ENCODE data around the gene KLHL7.

Gene KLHL7

DNA sequence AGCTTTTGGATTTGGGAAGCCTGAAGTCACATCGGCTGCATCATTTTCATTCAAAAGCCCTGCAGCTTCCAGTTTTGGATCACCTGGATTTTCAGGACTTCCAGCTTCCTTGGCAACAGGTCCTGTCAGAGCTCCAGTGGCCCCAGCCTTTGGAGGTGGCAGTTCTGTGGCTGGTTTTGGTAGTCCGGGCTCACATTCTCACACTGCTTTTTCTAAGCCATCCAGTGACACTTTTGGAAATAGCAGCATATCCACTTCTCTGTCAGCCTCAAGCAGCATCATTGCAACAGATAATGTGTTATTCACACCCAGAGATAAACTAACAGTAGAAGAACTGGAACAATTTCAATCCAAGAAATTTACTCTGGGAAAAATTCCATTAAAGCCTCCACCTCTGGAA lies 94.7 kb downstream of the KLHL7 start:
- Histone ChIP-seq H4K5ac (ENCODE audit: low read length) (no peak overlapping the region), H3K36me3 (ENCODE audit: control insufficient read depth, insufficient read depth, low read length) (peaks cover 8% of the 10 kb centered on the region), H3K56ac (ENCODE audit: low read length) (no peak overlapping the region)

DNA sequence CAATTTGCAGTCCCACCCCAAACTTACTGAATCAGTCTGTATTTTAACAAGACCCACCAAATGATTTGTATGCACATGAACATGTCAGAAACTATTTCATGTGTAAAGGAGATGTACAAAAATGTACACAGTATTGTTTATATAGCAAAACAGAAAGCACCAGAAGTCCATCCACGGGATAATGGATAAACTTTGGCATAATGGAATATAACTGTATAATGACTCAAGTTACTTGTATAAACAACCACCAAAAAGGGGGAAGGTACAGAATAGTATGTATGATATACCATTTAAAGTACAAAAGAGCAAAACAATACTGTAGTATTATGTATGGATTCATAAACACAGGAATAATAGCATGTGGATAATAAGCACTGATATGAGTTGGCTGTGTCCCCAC lies 98.7 kb downstream of the KLHL7 start:
- H3K9ac ChIP-seq (ENCODE audit: low read length), result no peak overlapping the region

More for the DNA sequence above, 94.7 kb downstream of the KLHL7 start:
- WGBS (ENCODE audit: extremely low coverage, insufficient coverage, low lambda C conversion rate), result no CpG with 5 or more reads among the region's 2 CpGs
- Histone ChIP-seq H3K27ac (ENCODE audit: low read depth, low read length) (no peak overlapping the region), H3K9ac (ENCODE audit: low read length) (no peak overlapping the region), H2BK120ac (ENCODE audit: low read depth, low read length) (no peak overlapping the region), H3K4me3 (ENCODE audit: low read length) (no peak overlapping the region), H2AK5ac (ENCODE audit: low read length) (no peak overlapping the region), H3K4me2 (ENCODE audit: low read length) (no peak overlapping the region), H3K79me1 (ENCODE audit: low read length) (no peaks in the 10 kb centered on the region), H2BK15ac (replicated peaks; ENCODE audit: low read depth) (no peak overlapping the region), H3K18ac (ENCODE audit: low read length) (no peak overlapping the region), H3K4me1 (ENCODE audit: control insufficient read depth, low read depth, low read length) (no peaks in the 10 kb centered on the region), H3K23ac (ENCODE audit: low read length) (no peak overlapping the region), H3K27me3 (ENCODE audit: insufficient read depth, low read length, poor library complexity) (no peaks in the 10 kb centered on the region), H3K4ac (ENCODE audit: low read depth, low read length) (no peak overlapping the region), H2BK5ac (ENCODE audit: low read length) (no peak overlapping the region), H4K8ac (ENCODE audit: low read depth, low read length) (no peak overlapping the region), H3K79me2 (ENCODE audit: control insufficient read depth, insufficient read depth, low read length) (no peaks in the 10 kb centered on the region)
- no peak for DNase-seq

DNA sequence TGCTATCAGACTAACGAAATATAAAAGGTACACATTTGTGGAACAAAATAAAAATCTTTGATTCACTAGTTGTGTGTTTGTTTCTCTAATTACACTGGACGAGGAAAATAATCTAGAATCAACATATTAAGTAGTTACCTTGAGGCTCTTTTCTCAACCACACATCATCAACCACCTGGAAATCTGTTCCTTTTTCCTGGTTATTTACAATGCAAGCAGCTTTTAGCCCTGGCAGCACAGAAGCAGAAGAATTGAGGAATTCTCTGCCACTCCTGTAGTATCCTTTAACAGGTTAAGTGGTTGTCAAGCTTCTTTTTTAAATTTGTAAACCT lies 100.0 kb downstream of the KLHL7 start:
- Histone ChIP-seq H2AK5ac (ENCODE audit: low read length) (no peak overlapping the region), H3K79me2 (ENCODE audit: control insufficient read depth, insufficient read depth, low read length) (no peaks in the 10 kb centered on the region), H3K4ac (ENCODE audit: low read depth, low read length) (no peak overlapping the region), H3K56ac (ENCODE audit: low read length) (no peak overlapping the region), H3K27ac (ENCODE audit: low read depth, low read length) (no peak overlapping the region), H4K5ac (ENCODE audit: low read length) (no peak overlapping the region), H3K4me2 (ENCODE audit: low read length) (no peak overlapping the region), H2BK5ac (ENCODE audit: low read length) (no peak overlapping the region), H3K23ac (ENCODE audit: low read length) (no peak overlapping the region), H2BK120ac (ENCODE audit: low read depth, low read length) (no peak overlapping the region), H3K79me1 (ENCODE audit: low read length) (no peaks in the 10 kb centered on the region), H4K8ac (ENCODE audit: low read depth, low read length) (no peak overlapping the region), H3K18ac (ENCODE audit: low read length) (no peak overlapping the region), H2BK15ac (replicated peaks; ENCODE audit: low read depth) (no peak overlapping the region), H3K27me3 (ENCODE audit: insufficient read depth, low read length, poor library complexity) (no peaks in the 10 kb centered on the region), H3K36me3 (ENCODE audit: control insufficient read depth, insufficient read depth, low read length) (peaks cover 2% of the 10 kb centered on the region), H3K4me3 (ENCODE audit: low read length) (no peak overlapping the region), H3K4me1 (ENCODE audit: control insufficient read depth, low read depth, low read length) (no peaks in the 10 kb centered on the region), H3K9ac (ENCODE audit: low read length) (no peak overlapping the region)
- WGBS (ENCODE audit: extremely low coverage, insufficient coverage, low lambda C conversion rate), result no CpG with 5 or more reads among the region's 2 CpGs
- no peak for DNase-seq

More for the DNA sequence above, 98.7 kb downstream of the KLHL7 start:
- Histone ChIP-seq H4K8ac (ENCODE audit: low read depth, low read length) (no peak overlapping the region), H3K79me1 (ENCODE audit: low read length) (no peaks in the 10 kb centered on the region), H2BK15ac (replicated peaks; ENCODE audit: low read depth) (no peak overlapping the region), H3K4me1 (ENCODE audit: control insufficient read depth, low read depth, low read length) (no peaks in the 10 kb centered on the region), H2BK5ac (ENCODE audit: low read length) (no peak overlapping the region), H3K79me2 (ENCODE audit: control insufficient read depth, insufficient read depth, low read length) (no peaks in the 10 kb centered on the region), H3K18ac (ENCODE audit: low read length) (no peak overlapping the region), H3K4ac (ENCODE audit: low read depth, low read length) (no peak overlapping the region), H3K4me2 (ENCODE audit: low read length) (no peak overlapping the region), H4K5ac (ENCODE audit: low read length) (no peak overlapping the region), H3K27me3 (ENCODE audit: insufficient read depth, low read length, poor library complexity) (no peaks in the 10 kb centered on the region), H2AK5ac (ENCODE audit: low read length) (no peak overlapping the region), H3K23ac (ENCODE audit: low read length) (no peak overlapping the region), H3K4me3 (ENCODE audit: low read length) (no peak overlapping the region), H2BK120ac (ENCODE audit: low read depth, low read length) (no peak overlapping the region), H3K36me3 (ENCODE audit: control insufficient read depth, insufficient read depth, low read length) (peaks cover 8% of the 10 kb centered on the region), H3K56ac (ENCODE audit: low read length) (no peak overlapping the region), H3K27ac (ENCODE audit: low read depth, low read length) (no peak overlapping the region)
- no peak for DNase-seq
- no CpG with 5 or more reads among the region's 1 CpG for WGBS (ENCODE audit: extremely low coverage, insufficient coverage, low lambda C conversion rate)

DNA sequence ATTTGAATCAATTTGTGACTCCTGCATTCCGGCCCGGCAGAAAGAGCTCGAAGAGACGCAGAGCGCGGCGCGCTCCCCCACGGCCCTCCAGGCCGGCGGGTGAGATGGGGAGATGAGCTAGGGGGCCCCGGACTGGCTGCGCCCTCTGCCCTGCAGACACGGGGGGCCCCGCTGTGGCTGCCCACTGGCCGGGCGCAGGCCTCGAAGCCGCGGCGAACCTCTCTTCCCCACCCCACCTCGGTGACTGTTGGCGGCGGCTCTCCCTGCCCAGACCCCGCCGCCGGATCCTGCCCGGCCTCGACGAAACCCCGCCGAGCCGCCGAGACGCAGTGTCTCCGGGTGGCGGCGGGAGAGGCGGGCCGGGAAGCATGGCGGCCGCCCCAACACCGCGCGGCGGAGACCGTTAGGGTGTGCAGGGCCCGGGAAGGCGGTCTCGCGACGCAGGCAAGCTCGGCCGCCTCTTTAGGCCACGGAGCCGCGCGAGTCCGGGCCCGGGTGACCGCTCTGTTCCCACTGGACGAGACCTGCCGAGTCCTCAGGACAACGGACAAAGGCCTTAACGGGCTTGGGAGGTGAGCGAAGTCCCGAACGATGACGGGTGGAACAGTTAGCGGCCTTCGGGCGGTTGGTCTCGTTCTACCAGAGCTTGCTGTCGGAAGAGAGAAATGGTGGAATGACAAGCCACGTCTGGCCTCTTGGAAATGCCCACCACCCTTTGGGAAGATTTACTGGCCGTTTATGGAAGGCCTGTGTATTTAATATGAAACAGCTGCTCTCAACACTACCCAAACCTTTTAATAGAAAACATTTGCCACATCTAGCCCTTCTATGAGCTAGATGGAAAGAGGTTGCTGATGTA lies 100.6 kb downstream of the KLHL7 start:
- no CpG with 5 or more reads among the region's 76 CpGs for WGBS (ENCODE audit: extremely low coverage, insufficient coverage, low lambda C conversion rate)
- H3K79me2 ChIP-seq (ENCODE audit: control insufficient read depth, insufficient read depth, low read length), result no peaks in the 10 kb centered on the region
- H2AK5ac ChIP-seq (ENCODE audit: low read length), result no peak overlapping the region
- H3K4me2 ChIP-seq (ENCODE audit: low read length), result no peak overlapping the region
- H3K9ac ChIP-seq (ENCODE audit: low read length), result no peak overlapping the region
- H3K36me3 ChIP-seq (ENCODE audit: control insufficient read depth, insufficient read depth, low read length), result peaks cover 2% of the 10 kb centered on the region
- no peak overlapping the region for H3K4ac ChIP-seq (ENCODE audit: low read depth, low read length)
- H3K23ac ChIP-seq (ENCODE audit: low read length), result no peak overlapping the region
- no peak overlapping the region for H3K4me3 ChIP-seq (ENCODE audit: low read length)
- no peaks in the 10 kb centered on the region for H3K79me1 ChIP-seq (ENCODE audit: low read length)
- H3K56ac ChIP-seq (ENCODE audit: low read length), result no peak overlapping the region
- H4K5ac ChIP-seq (ENCODE audit: low read length), result no peak overlapping the region
- no peaks in the 10 kb centered on the region for H3K27me3 ChIP-seq (ENCODE audit: insufficient read depth, low read length, poor library complexity)
- no peak overlapping the region for H4K8ac ChIP-seq (ENCODE audit: low read depth, low read length)
- H2BK5ac ChIP-seq (ENCODE audit: low read length), result no peak overlapping the region
- no peaks in the 10 kb centered on the region for H3K4me1 ChIP-seq (ENCODE audit: control insufficient read depth, low read depth, low read length)
- H3K18ac ChIP-seq (ENCODE audit: low read length), result no peak overlapping the region
- DNase-seq, result no peak
- no peak overlapping the region for H2BK120ac ChIP-seq (ENCODE audit: low read depth, low read length)
- H3K27ac ChIP-seq (ENCODE audit: low read depth, low read length), result no peak overlapping the region
- H2BK15ac ChIP-seq (replicated peaks; ENCODE audit: low read depth), result no peak overlapping the region

DNA sequence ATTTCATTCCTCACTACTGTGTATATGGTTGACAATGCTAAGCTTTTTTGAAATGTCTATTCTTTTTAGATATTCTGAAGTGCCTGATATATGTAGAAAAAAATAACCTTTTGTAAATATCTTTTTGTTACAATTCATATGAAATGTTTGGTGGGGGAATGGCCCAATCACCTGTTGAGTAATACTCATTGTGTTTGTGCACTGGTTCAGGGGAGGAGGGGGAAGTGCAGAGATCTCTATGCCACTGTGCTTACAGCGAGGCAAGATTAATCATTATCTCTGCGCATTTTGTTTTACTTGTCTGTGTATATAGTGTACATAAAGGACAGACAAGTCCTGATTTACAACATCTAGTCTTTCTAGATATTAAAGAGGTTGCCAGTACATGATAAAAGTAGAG lies 101.4 kb downstream of the KLHL7 start:
- H3K9ac ChIP-seq (ENCODE audit: low read length), result no peak overlapping the region
- H2BK15ac ChIP-seq (replicated peaks; ENCODE audit: low read depth), result no peak overlapping the region
- H3K36me3 ChIP-seq (ENCODE audit: control insufficient read depth, insufficient read depth, low read length), result no peaks in the 10 kb centered on the region
- no peak overlapping the region for H3K27ac ChIP-seq (ENCODE audit: low read depth, low read length)
- no peak overlapping the region for H3K23ac ChIP-seq (ENCODE audit: low read length)
- no peak overlapping the region for H3K4me3 ChIP-seq (ENCODE audit: low read length)
- H3K27me3 ChIP-seq (ENCODE audit: insufficient read depth, low read length, poor library complexity), result no peaks in the 10 kb centered on the region
- no peak overlapping the region for H3K56ac ChIP-seq (ENCODE audit: low read length)
- no CpG with 5 or more reads among the region's 2 CpGs for WGBS (ENCODE audit: extremely low coverage, insufficient coverage, low lambda C conversion rate)
- no peak overlapping the region for H3K4ac ChIP-seq (ENCODE audit: low read depth, low read length)
- no peak overlapping the region for H3K18ac ChIP-seq (ENCODE audit: low read length)
- no peak overlapping the region for H3K4me2 ChIP-seq (ENCODE audit: low read length)
- H4K5ac ChIP-seq (ENCODE audit: low read length), result no peak overlapping the region
- H4K8ac ChIP-seq (ENCODE audit: low read depth, low read length), result no peak overlapping the region
- H3K4me1 ChIP-seq (ENCODE audit: control insufficient read depth, low read depth, low read length), result no peaks in the 10 kb centered on the region
- H2BK5ac ChIP-seq (ENCODE audit: low read length), result no peak overlapping the region
- H3K79me1 ChIP-seq (ENCODE audit: low read length), result no peaks in the 10 kb centered on the region
- H2AK5ac ChIP-seq (ENCODE audit: low read length), result no peak overlapping the region
- H2BK120ac ChIP-seq (ENCODE audit: low read depth, low read length), result no peak overlapping the region
- H3K79me2 ChIP-seq (ENCODE audit: control insufficient read depth, insufficient read depth, low read length), result no peaks in the 10 kb centered on the region
- no peak for DNase-seq

DNA sequence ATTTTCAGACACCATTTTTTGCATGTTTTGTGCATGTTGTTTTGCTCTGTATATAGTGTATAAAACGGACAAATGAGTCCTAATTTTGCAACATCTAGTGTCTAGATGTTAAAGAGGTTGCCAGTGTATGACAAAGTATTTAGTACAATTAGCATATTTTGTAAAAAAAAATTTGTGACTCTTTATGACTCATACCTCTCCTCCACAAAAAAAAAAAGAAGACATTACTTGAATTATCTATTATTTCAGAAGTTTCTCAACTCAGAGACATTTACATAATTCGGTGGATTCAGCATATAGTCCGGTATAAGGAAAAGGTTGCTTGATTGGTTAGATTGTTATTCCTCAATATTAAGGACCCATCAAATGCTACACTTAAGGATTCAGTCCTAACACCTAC lies 102.3 kb downstream of the KLHL7 start:
- no peak overlapping the region for H3K4ac ChIP-seq (ENCODE audit: low read depth, low read length)
- no peak overlapping the region for H3K4me3 ChIP-seq (ENCODE audit: low read length)
- no peaks in the 10 kb centered on the region for H3K27me3 ChIP-seq (ENCODE audit: insufficient read depth, low read length, poor library complexity)
- no peak overlapping the region for H3K27ac ChIP-seq (ENCODE audit: low read depth, low read length)
- H4K5ac ChIP-seq (ENCODE audit: low read length), result no peak overlapping the region
- no peaks in the 10 kb centered on the region for H3K36me3 ChIP-seq (ENCODE audit: control insufficient read depth, insufficient read depth, low read length)
- no peaks in the 10 kb centered on the region for H3K79me1 ChIP-seq (ENCODE audit: low read length)
- WGBS (ENCODE audit: extremely low coverage, insufficient coverage, low lambda C conversion rate), result no CpG with 5 or more reads among the region's 3 CpGs
- H2BK15ac ChIP-seq (replicated peaks; ENCODE audit: low read depth), result no peak overlapping the region
- H3K23ac ChIP-seq (ENCODE audit: low read length), result no peak overlapping the region
- H3K79me2 ChIP-seq (ENCODE audit: control insufficient read depth, insufficient read depth, low read length), result no peaks in the 10 kb centered on the region
- no peak overlapping the region for H3K4me2 ChIP-seq (ENCODE audit: low read length)
- H2BK120ac ChIP-seq (ENCODE audit: low read depth, low read length), result no peak overlapping the region
- no peaks in the 10 kb centered on the region for H3K4me1 ChIP-seq (ENCODE audit: control insufficient read depth, low read depth, low read length)
- H2BK5ac ChIP-seq (ENCODE audit: low read length), result no peak overlapping the region
- H4K8ac ChIP-seq (ENCODE audit: low read depth, low read length), result no peak overlapping the region
- H3K9ac ChIP-seq (ENCODE audit: low read length), result no peak overlapping the region
- no peak overlapping the region for H3K56ac ChIP-seq (ENCODE audit: low read length)
- no peak for DNase-seq
- H2AK5ac ChIP-seq (ENCODE audit: low read length), result no peak overlapping the region
- H3K18ac ChIP-seq (ENCODE audit: low read length), result no peak overlapping the region

All from mesendoderm (in vitro differentiated cells).